K562 (cell line): ENCODE measurements around the gene TTC33. TPM values are rescaled to one million over a fixed set of nuclear protein-coding genes. Genes with fewer than 3 reads are reported as not detected.

Experiments used
- ATAC-seq: fragments of 200-7000 bp; cut with Tn5 transposase; 3 replicates; pipeline ENCODE4 v1.9.1; 2020; ENCODE audit warnings: moderate library complexity
- BruUV-seq: library from RNA; stranded (reverse); fragments of 400-500 nt; replicated peaks from 2 replicates; lab custom pipeline; 2021; lab: Mats Ljungman, UMichigan
- CTCF ChIA-PET: fragments of 300-600 bp; formaldehyde crosslinking; extraction: SDS; loops from one replicate; lab custom pipeline; 2021; ENCODE audit warnings: low intra/inter-chr PET ratio; lab: Yijun Ruan, JAX
- POLR2A ChIA-PET: fragments of 300-600, 350-650 bp; sonication (Branson Sonifier 250); formaldehyde crosslinking; extraction: SDS; loops from one replicate; lab custom pipeline; 2021; ENCODE audit warnings: antibody characterized with exemption, inconsistent platforms; lab: Yijun Ruan, JAX
- DNase-seq, 4 experiments: peaks; one replicate each; pipeline versions ENCODE4 v3.0.0 to v3.0.0-alpha.2; 2011 to 2018; ENCODE audit warnings: low spot score in 3 of 4, mixed read lengths in 3 of 4; ENCODE audit errors: extremely low read depth in 1 of 4
- FAIRE-seq: peaks from 2 replicates; lab custom pipeline; 2011; peaks lifted over from hg19 to GRCh38; lab: Jason Lieb, UNC
- H2AFZ ChIP-seq: 2 replicates; pipeline ENCODE4 v1.6.0; 2011; ENCODE audit warnings: low read depth, low read length, control low read depth, inconsistent platforms
- H3K27ac ChIP-seq: fragments of 200-600 bp; 3 replicates; pipeline ENCODE4 v1.8.0; 2011; ENCODE audit warnings: low read depth, mild to moderate bottlenecking, control low read depth, inconsistent platforms, low read length, moderate library complexity, mixed read lengths; ENCODE audit errors: extremely low read depth
- H3K27me3 ChIP-seq, 2 experiments: fragments of 300-600 bp in 1 of 2; 2 replicates in 1 of 2; 3 replicates in 1 of 2; pipeline versions ENCODE4 v1.6.0 to v1.8.0; 2011; ENCODE audit warnings: inconsistent platforms in 2 of 2, low read length in 2 of 2, mild to moderate bottlenecking in 1 of 2, mixed read lengths in 1 of 2, moderate library complexity in 1 of 2; ENCODE audit not compliant: control insufficient read depth in 2 of 2, insufficient read depth in 2 of 2
- H3K36me3 ChIP-seq: fragments of 300-600 bp; 3 replicates; pipeline ENCODE4 v1.8.0; 2011; ENCODE audit warnings: mild to moderate bottlenecking, low read length, inconsistent platforms; ENCODE audit not compliant: control insufficient read depth, insufficient read depth
- H3K4me1 ChIP-seq, 2 experiments: fragments of 200-600 bp in 1 of 2; replicated peaks in 1 of 2; 2 replicates in 1 of 2; 3 replicates in 1 of 2; pipeline versions ENCODE4 v1.5.1 to v1.8.0; 2011; ENCODE audit warnings: inconsistent platforms in 2 of 2, low read length in 2 of 2, mild to moderate bottlenecking in 1 of 2, mixed read lengths in 1 of 2, moderate library complexity in 1 of 2; ENCODE audit not compliant: control insufficient read depth in 2 of 2, insufficient read depth in 2 of 2
- H3K4me2 ChIP-seq: 2 replicates; pipeline ENCODE4 v1.6.1; 2011; ENCODE audit warnings: low read length, control low read depth, inconsistent platforms, mixed read lengths; ENCODE audit not compliant: insufficient read depth
- H3K4me3 ChIP-seq: fragments of 200-600 bp; sonication (generic), shearing (Covaris generic); 2 replicates; pipeline ENCODE4 v1.5.1; 2016; ENCODE audit warnings: control low read depth, inconsistent platforms
- H3K79me2 ChIP-seq: fragments of 200-600 bp; 3 replicates; pipeline ENCODE4 v1.8.0; 2011; ENCODE audit warnings: low read length, inconsistent platforms; ENCODE audit not compliant: control insufficient read depth, insufficient read depth
- H3K9ac ChIP-seq, 2 experiments: 2 replicates each; pipeline versions ENCODE4 v1.6.0 to v1.6.1; 2011; ENCODE audit warnings: low read depth in 2 of 2, low read length in 2 of 2, control low read depth in 1 of 2, inconsistent platforms in 1 of 2, mild to moderate bottlenecking in 1 of 2, mixed read lengths in 1 of 2; ENCODE audit not compliant: insufficient read depth in 1 of 2
- H3K9me1 ChIP-seq: one replicate; pipeline ENCODE4 v1.6.0; 2011; ENCODE audit warnings: inconsistent platforms, mild to moderate bottlenecking, low read length, moderate library complexity; ENCODE audit not compliant: control insufficient read depth, insufficient read depth
- H3K9me3 ChIP-seq: replicated peaks from 2 replicates; pipeline ENCODE4 v1.5.1; 2011; ENCODE audit warnings: low read depth, low read length, inconsistent platforms; ENCODE audit not compliant: control insufficient read depth, insufficient read depth
- H4K20me1 ChIP-seq: replicated peaks from 2 replicates; pipeline ENCODE4 v1.6.1; 2011; ENCODE audit warnings: low read length, inconsistent platforms, mixed read lengths; ENCODE audit not compliant: control insufficient read depth, insufficient read depth
- FOXJ3 ChIP-seq: sonication (generic); formaldehyde crosslinking; IDR thresholded peaks from 2 replicates; pipeline ENCODE4 v1.4.0; 2020; ENCODE audit warnings: mild to moderate bottlenecking, missing genetic modification reagents
- NKRF ChIP-seq: fragments of 450-650 bp; IDR thresholded peaks from 2 replicates; pipeline ENCODE4 v1.6.1; 2016; ENCODE audit warnings: borderline replicate concordance
- PTTG1 ChIP-seq: fragments of 450-650 bp; IDR thresholded peaks from 2 replicates; pipeline ENCODE4 v1.6.1; 2016; ENCODE audit warnings: low read depth, mild to moderate bottlenecking, missing genetic modification characterization, missing compliant biosample characterization
- TAL1 ChIP-seq: fragments of 450-650 bp; IDR thresholded peaks from 2 replicates; pipeline ENCODE4 v1.6.1; 2016; ENCODE audit warnings: mild to moderate bottlenecking
- WGBS: fragments of 100-300 bp; shearing (Covaris generic); methylation state at CpG from one replicate; pipeline ENCODE4 v1.1.6; 2016; ENCODE audit warnings: low coverage, mixed read lengths; ENCODE audit not compliant: insufficient coverage; ENCODE audit errors: missing lambda C conversion rate; 5-methylcytosine and 5-hydroxymethylcytosine counted together
- in situ Hi-C: fragments of 300-500 bp; cut with MboI; formaldehyde crosslinking; loops from 4 replicates; pipeline ENCODE4 v1.15.0; 2018; ENCODE audit warnings: inconsistent platforms, mixed read lengths
- intact Hi-C: fragments of 100-400 bp; cut with micrococcal nuclease; formaldehyde crosslinking; loops from 2 replicates; pipeline ENCODE4 v1.14.2; 2022
- polyA plus RNA-seq, 8 experiments: library from polyadenylated mRNA; depleted of rRNA in 4 of 8; stranded (reverse) in 5 of 8; unstranded in 3 of 8; fragments of >200 nt; fragmentation: Nextera tagmentation in 2 of 8; fragmentation: Illumina TruSeq in 1 of 8; extraction: Ambion mirVana in 2 of 8; extraction: Trizol in 1 of 8; gene quantifications; 2 replicates each; pipeline versions ENCODE4 v1.2.1 to v1.2.3, GENCODE V29; 2011 to 2014; ENCODE audit warnings: inconsistent platforms in 1 of 8, missing spikeins in 1 of 8
- total RNA-seq, 7 experiments: library from RNA; depleted of rRNA in 6 of 7; stranded (reverse); fragments of >200 nt in 6 of 7; fragmentation: Illumina TruSeq in 2 of 7; extraction: Trizol in 2 of 7; gene quantifications; 2 replicates each; pipeline versions ENCODE4 v1.2.1 to v1.2.3, GENCODE V29; 2011 to 2021; ENCODE audit warnings: low replicate concordance in 1 of 7

TTC33 gene
- total and polyA plus RNA-seq, 9 of the 15 experiments (the other 6 are each of a cell fraction or from before 2014, with no cell fraction given) = 11.5 to 24.9 (median 21.1) TPM

GRCh38 chr5:40687321-40687720, 68.4 kb downstream of the TTC33 start:
- ChIA-PET POLR2A (no interaction called here), CTCF (interaction anchor here (0.9 to 2.3 kb wide), 4 partner anchors 48 to 1108 kb away, joined by 3 to 17 read pairs (median 10); no protein-coding TSS in a partner anchor)
- Histone ChIP-seq H3K4me3 (no peak overlapping the region), H3K36me3 (no peaks in the 10 kb centered on the region), H2AFZ (no peak overlapping the region), H3K9me1 (no peaks in the 10 kb centered on the region), H3K4me1 (no peaks in the 10 kb centered on the region), H3K27me3 (no peaks in the 10 kb centered on the region), H3K9me3 (no peaks in the 10 kb centered on the region), H3K27ac (no peak overlapping the region), H3K9ac (no peak overlapping the region), H3K79me2 (no peaks in the 10 kb centered on the region), H3K4me2 (no peak overlapping the region), H4K20me1 (no peaks in the 10 kb centered on the region)
- intact Hi-C loops (loop anchor here (5.0 to 10.0 kb wide), 2 partner anchors 243 to 1085 kb away; no protein-coding TSS in a partner anchor), in situ Hi-C loops (loop anchor here (25.0 kb wide), 1 partner anchor 750 kb away; no protein-coding TSS in a partner anchor)
- no TSS peak for BruUV-seq
- no peak for ATAC-seq
- FAIRE-seq = no peak
- WGBS = under 1% methylated on average over 7 of the region's 7 CpGs
- DNase-seq = no peak
- TF ChIP-seq PTTG1 (tag) (no peak), TAL1 (no peak), FOXJ3 (CRISPR knock-in tag) (no peak), NKRF (no peak)
